Heart right ventricle (tissue), 16 donors: Measurements from ENCODE around the gene SCAMP4. TPM values are rescaled to one million over a fixed set of nuclear protein-coding genes. Genes with fewer than 3 reads are reported as not detected.

ENCODE experiments used
- ATAC-seq, 8 donors: fragments of 200-7000 bp; cut with Tn5 transposase; one replicate each; pipeline ENCODE4 v1.9.1; 2020; ENCODE audit warnings: mild to moderate bottlenecking in 8 of 8, moderate library complexity in 8 of 8, moderate number of reproducible peaks in 1 of 8
- DNase-seq, 2 donors: peaks; one replicate each; pipeline ENCODE4 v3.0.0-alpha.2; 2020
- H3K27ac ChIP-seq, 10 donors: fragments of 200-600 bp; sonication (generic) in 2 of 10; one replicate each; pipeline versions ENCODE4 v1.5.0 to v1.8.0; 2020 to 2022; ENCODE audit warnings: mild to moderate bottlenecking in 3 of 10
- H3K27me3 ChIP-seq, 7 donors: fragments of 200-600 bp; one replicate each; pipeline ENCODE4 v1.8.0; 2021 to 2022; ENCODE audit warnings: mild to moderate bottlenecking in 2 of 7
- H3K36me3 ChIP-seq, 9 donors: fragments of 200-600 bp; sonication (generic) in 1 of 9; one replicate each; pipeline versions ENCODE4 v1.5.0 to v1.8.0; 2020 to 2022; ENCODE audit warnings: mild to moderate bottlenecking in 2 of 9
- H3K4me1 ChIP-seq, 9 donors: fragments of 200-600 bp; sonication (generic) in 1 of 9; one replicate each; pipeline versions ENCODE4 v1.5.0 to v1.8.0; 2020 to 2022; ENCODE audit warnings: mild to moderate bottlenecking in 4 of 9
- H3K4me3 ChIP-seq, 10 donors: fragments of 200-600 bp; sonication (generic) in 2 of 10; one replicate each; pipeline versions ENCODE4 v1.5.0 to v1.8.0; 2020 to 2022; ENCODE audit warnings: mild to moderate bottlenecking in 7 of 10, moderate library complexity in 2 of 10
- H3K9me3 ChIP-seq, 11 donors: fragments of 200-600 bp in 10 of 11; sonication (generic) in 2 of 11; one replicate each; pipeline versions ENCODE4 v1.5.0 to v1.8.0; 2013 to 2022; ENCODE audit warnings: mild to moderate bottlenecking in 2 of 11, control low read depth in 1 of 11, moderate library complexity in 1 of 11
- CTCF ChIP-seq, 9 donors: fragments of 200-600 bp; sonication (generic) in 2 of 9; IDR thresholded peaks; one replicate each; pipeline versions ENCODE4 v1.5.0 to v1.8.0; 2021 to 2022; ENCODE audit warnings: antibody characterized with exemption in 9 of 9, mild to moderate bottlenecking in 5 of 9, moderate library complexity in 1 of 9
- WGBS, 2 donors: extraction: QIAGEN DNeasy Blood & Tissue Kit; methylation state at CpG; one replicate each; pipeline ENCODE4 v1.1.7; 2013; ENCODE audit warnings: inconsistent platforms in 1 of 2; 5-methylcytosine and 5-hydroxymethylcytosine counted together
- intact Hi-C, 10 donors: fragments of 100-400 bp; cut with DNase I; formaldehyde crosslinking; loops; one replicate each; pipeline versions ENCODE4 v1.11.1 to v1.14.2; 2022
- polyA plus RNA-seq, 2 donors: library from polyadenylated mRNA; stranded (reverse); fragments of 200-250 nt; gene quantifications; one replicate each; pipeline ENCODE4 v1.2.3, GENCODE V29; 2013
- total RNA-seq, 10 donors: library from RNA; stranded (reverse); fragmentation: NEBNext Ultra II Directional in 3 of 10; extraction: Animal tissue kit (Norgen Biotek cat#: 25700) in 3 of 10; gene quantifications; one replicate each; pipeline versions ENCODE4 v1.2.1 to v1.2.4, GENCODE V29; 2021 to 2023
- donor health status: Arrhythmogenic right ventricular cardiomyopathy.
- donor health status: ischemic (EF 13 %, LVEDD 7.1; RV severe dilation, severe dysfunction).
- donor health status: healthy with polysubstance abuse.
- donor health status: DM: no; HTN: yes; CAD: no.
- donor health status: DM: no; HTN: no; CAD: no.
- donor health status: ischemic (EF 25% LVEDD 6.9; RV normal size, moderate dysfunction).
- donor health status: ischemic (EF 25% LVEDD 5.7; RV mildly dilated, moderate dysfunction).
- donor health status: healthy.
- donor health status: DM: yes; HTN: yes; CAD: no.
- donor health status: Ischemic cardiomyopathy.
- donor health status: ischemic (EF 35%, LVEDD 5.7; RV mildly dilated, moderate dysfunction).
- donor health status: nonischemic (EF 11% LVEDD 7.7; RV severe dilation, severe dysfunction).
- donor health status: DM: yes; HTN: yes; CAD: no.
- donor health status: PGD.
- donor health status: ischemic (EF 29% LVEDD 5.4; RV normal size, mild dysfunction).
- donor health status: nonischemic (EF 23%, LVEDD 6.1; RV moderate dilation, normal function).

SCAMP4 gene
- total and polyA plus RNA-seq, 12 donors: 11.7 to 24.2 (median 15.8) TPM

- DNase-seq: no peak
- no peaks in the 10 kb centered on the region for H3K9me3 ChIP-seq
- peaks cover 0 to 51% (median 9%) of the 10 kb centered on the region in 9 donors for H3K4me1 ChIP-seq
- H3K27ac ChIP-seq: no peak overlapping the region
- no peaks in the 10 kb centered on the region for H3K27me3 ChIP-seq
- 91 to 94% methylated on average over 13 of the region's 13 CpGs for WGBS, 2 donors
- no peak for TF ChIP-seq CTCF (IDR thresholded peaks at IDR 0.05)
- no peak overlapping the region for H3K4me3 ChIP-seq
- intact Hi-C loops: loop anchor here in 1 of 10 donors (2.0 kb wide), 1 partner anchor 20 kb away; no protein-coding TSS in a partner anchor
- peaks cover 0 to 20% (median 7%) of the 10 kb centered on the region in 9 donors for H3K36me3 ChIP-seq
- no peak for ATAC-seq
Observed at GRCh38 chr19:1908364-1908678, 3.1 kb downstream of the SCAMP4 start.

DNA sequence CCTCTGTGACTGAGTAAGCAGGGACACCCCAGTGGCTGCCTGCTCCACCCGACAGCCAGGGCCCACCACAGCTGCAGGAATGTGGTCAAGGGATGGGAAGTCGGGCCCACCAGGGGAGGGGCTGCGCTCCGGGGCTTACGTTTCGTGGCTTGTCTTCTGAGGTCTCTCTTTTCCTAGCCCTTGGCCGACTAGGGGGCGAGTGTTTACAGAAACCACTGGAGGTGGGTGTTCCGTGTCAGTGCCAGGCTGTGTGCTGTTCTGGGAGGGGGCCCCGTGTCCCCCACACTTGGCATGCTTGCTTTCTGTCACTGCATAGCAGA, 4.5 kb downstream of the SCAMP4 start:
- Histone ChIP-seq H3K9me3 (no peaks in the 10 kb centered on the region), H3K27me3 (no peaks in the 10 kb centered on the region), H3K27ac (peak overlapping the region in 1 of 10 donors; percentile 31), H3K4me3 (no peak overlapping the region), H3K4me1 (peaks cover 0 to 37% (median 9%) of the 10 kb centered on the region in 9 donors), H3K36me3 (peaks cover 0 to 32% (median 7%) of the 10 kb centered on the region in 9 donors)
- no peak for DNase-seq
- intact Hi-C loops: loop anchor here in 1 of 10 donors (2.0 kb wide), 1 partner anchor 19 kb away; no protein-coding TSS in a partner anchor
- no peak for TF ChIP-seq CTCF (IDR thresholded peaks at IDR 0.05)
- 75 to 79% methylated on average over 10 of the region's 10 CpGs for WGBS, 2 donors
- ATAC-seq: no peak

GRCh38 chr19:1910177-1910576, 5.0 kb downstream of the SCAMP4 start:
- no peak for ATAC-seq
- no peak overlapping the region for H3K4me3 ChIP-seq
- no peak for TF ChIP-seq CTCF (IDR thresholded peaks at IDR 0.05)
- H3K9me3 ChIP-seq: no peaks in the 10 kb centered on the region
- H3K4me1 ChIP-seq: peaks cover 0 to 34% (median 9%) of the 10 kb centered on the region in 9 donors
- no peaks in the 10 kb centered on the region for H3K27me3 ChIP-seq
- intact Hi-C loops: no loop called here
- peaks cover 0 to 36% (median 7%) of the 10 kb centered on the region in 9 donors for H3K36me3 ChIP-seq
- H3K27ac ChIP-seq: peak overlapping the region in 1 of 10 donors; percentile 31
- no peak for DNase-seq
- 91 to 92% methylated on average over 10 of the region's 10 CpGs for WGBS, 2 donors

DNA sequence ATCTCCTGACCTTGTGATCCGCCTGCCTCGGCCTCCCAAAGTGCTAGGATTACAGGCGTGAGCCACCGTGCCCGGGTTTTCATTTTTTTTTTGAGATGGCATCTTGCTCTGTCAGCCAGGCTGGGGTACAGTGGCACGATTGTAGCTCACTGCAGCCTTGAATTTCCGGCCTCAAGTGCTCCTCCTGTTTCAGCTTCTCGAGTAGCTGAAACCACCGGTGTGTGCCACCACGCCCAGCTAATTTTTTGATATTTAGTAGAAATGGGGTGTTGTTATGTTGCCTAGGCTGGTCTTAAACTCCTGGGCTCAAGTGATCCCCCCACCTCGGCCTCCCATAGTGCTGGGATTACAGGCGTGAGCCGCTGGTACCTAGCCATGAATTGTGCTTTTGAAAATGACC, 5.9 kb downstream of the SCAMP4 start:
- TF ChIP-seq CTCF (IDR thresholded peaks at IDR 0.05): no peak
- DNase-seq (no peak), ATAC-seq (no peak)
- peak overlapping the region in 1 of 10 donors; percentile 70 for H3K27ac ChIP-seq
- H3K9me3 ChIP-seq: no peaks in the 10 kb centered on the region
- peaks cover 0 to 38% (median 7%) of the 10 kb centered on the region in 9 donors for H3K36me3 ChIP-seq
- WGBS, 2 donors: 90 to 96% methylated on average over 13 of the region's 13 CpGs
- H3K4me3 ChIP-seq: no peak overlapping the region
- intact Hi-C loops: no loop called here
- no peaks in the 10 kb centered on the region for H3K27me3 ChIP-seq
- H3K4me1 ChIP-seq: peaks cover 0 to 28% (median 3%) of the 10 kb centered on the region in 9 donors
